ENCODE measurements around the gene S100A6.
"Not testable (repeated sequence)": the region's sequence is repeated elsewhere in the genome, so short reads cannot be mapped to it uniquely, and the experiment has no call there.

The S100A6 gene

DNA sequence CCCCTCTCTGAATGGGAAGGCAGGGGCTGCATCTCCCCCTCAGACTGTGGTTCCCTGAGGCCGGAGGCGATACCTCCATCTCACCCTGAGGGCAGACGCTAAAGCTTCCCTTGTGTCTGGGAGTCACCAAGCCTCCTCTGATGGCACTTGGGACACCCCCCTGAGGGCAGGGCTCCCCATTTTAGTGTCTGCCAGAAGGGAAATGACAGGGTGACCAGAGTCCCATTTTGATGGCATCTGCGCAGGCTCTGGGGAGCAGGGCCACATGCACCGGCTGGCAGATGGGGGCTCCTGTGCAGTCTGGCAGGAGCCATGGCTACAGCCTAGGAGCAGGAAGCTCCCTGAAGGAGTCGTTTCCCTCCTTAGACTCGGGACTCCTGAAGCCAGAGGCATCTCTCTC is 28.2 kb upstream of the S100A6 start:
- DNase-seq (ENCODE audit: low spot score) = no peak

DNA sequence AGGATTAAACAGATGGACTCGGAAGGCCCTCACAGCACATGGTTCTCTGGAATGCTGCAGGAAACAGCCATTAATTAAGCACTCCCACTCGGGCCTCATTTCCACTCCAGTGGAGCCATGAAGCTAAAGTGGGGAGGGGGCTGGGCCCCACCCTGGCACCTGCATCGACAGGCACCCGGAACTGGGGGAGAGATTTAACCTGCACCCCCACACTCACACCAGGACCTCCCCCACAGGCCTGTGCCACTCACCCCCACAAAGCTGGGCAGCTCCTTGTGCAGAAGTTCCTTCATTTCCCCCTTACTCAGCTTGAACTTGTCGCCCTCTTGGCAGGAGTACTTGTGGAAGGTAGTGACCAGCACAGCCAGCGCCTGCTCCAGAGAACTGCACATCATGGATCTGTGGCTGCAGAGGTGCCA is 27.7 kb upstream of the S100A6 start:
- DNase-seq (ENCODE audit: low spot score) = no peak

DNA sequence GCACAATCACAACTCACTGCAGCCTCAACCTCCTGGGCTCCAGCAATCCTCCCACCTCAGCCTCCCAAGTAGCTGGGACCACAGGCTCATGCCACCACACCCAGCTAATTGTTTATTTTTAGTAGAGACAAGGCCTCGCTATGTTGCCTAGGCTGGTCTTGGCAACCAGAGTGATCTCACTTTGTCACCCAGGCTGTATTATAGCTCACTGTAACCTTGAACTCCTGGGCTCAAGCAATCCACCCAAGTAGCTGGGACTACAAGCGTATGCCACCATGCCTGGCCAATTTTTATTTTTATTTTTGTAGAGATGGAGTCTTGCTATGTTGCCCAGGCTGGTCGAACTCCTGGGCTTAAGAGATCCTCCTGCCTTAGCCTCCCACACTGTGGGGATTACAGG is 26.2 kb upstream of the S100A6 start:
- DNase-seq (ENCODE audit: low spot score) = not testable (repeated sequence)

DNA sequence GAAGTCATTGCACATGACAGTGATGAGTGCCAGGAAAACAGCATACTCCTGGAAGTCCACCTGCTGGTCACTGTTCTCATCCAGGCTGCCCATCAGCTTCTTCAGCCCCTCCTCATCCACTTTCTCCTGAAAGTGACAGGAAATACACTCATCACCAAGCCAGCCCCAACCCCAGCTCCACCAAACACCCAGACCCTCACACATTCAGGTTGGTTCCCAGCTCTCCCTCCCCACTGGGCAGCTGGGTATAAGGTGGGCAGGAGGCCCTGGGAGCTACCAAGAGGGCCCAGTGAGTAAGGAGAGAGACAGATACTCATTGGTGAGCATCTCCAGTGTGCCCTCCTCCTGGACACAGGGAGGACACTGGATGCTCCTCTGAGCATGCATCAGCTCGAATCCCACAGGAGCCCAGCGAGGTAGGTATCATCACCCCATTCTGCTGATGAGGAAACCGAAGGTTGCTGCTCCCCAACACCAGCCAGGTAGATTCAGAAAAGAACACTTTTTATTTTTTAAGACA is 25.7 kb upstream of the S100A6 start:
- DNase-seq (ENCODE audit: low spot score) = no peak

DNA sequence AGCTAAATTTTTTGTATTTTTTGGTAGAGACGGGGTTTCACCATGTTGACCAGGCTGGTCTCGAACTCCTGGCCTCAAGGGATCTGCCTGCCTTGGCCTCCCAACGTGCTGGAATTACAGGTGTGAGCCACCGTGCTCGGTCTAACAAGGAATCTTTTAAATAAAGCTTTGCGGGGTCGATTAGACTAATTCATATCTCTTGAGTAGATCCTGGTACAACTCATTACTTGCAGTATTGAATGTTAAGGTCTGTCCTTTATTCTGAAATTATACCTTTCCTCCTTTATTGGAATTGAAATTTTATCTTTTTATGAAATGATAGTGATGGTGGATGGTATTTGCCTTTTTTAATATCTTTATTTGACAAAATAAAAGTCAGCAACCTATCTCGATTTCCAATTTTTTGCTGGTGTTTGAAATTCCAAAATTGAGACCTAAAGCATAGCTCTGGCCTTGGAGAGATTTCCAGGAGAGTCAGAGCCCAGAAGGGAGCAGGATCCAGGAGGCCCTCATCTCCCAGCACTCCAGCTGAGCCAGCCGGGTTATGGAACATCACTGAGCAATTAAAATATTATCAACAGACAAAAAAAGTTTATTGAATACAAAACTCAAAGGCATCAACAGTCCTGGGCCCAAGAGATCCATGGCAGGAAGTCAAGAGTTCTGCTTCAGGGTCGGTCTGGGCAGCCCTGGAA is 25.1 kb upstream of the S100A6 start:
- DNase-seq (ENCODE audit: low spot score) = no peak

DNA sequence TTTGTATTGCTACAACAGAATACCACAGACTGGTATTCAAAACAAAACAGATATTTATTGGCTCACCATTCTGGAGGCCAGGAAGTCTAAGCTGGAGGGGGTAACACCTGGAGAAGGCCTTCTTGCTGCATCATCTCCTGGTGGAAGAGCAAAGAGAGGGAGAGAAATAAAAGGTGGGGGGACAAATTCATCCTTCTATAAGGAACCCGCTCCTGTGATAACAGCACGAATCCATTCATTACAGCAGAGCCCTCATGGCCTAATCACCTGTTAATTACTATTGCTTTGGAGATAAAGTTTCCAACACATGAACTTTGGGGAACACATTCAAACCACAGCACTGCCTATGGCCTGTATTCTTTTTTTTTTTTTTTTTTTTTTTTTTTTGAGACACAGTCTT is 24.4 kb upstream of the S100A6 start:
- no peak for DNase-seq (ENCODE audit: low spot score)

DNA sequence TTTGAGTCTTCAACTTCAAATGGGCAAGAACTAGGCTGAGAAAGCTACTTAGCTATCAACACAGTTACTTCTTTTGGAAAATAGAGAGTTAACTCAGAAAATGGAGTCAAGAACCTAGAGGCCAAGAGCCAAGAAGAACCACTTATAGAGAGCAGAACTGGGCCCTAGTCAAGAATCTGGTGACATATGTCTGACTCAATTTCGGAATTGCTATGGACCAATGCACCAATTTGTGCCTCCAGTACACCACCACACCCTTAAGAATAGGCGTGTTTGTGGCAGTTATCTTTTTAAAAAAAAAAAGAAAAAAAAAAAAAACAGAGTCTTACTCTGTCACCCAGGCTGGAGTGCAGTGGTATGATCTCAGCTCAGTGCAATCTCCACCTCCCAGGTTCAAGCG is 22.1 kb upstream of the S100A6 start:
- DNase-seq (ENCODE audit: low spot score) = no peak

DNA sequence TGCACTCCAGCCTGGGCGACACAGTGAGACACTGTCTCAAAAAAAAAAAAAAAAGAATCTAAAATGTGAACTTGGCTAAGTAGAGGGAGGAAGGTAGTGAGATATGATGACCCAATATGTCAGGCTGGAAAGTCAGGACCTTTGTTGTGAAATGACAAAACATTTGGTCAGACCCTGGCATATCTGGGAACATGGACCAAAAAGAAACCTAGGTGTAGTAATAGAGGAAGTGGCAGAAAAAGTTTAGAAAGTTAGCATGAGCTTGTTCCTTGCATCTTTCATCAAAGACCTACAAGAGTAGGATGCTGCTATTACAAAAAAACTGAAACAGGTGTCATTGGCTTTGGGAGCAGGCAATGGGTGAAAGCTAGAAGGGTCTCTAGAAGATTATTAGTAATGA is 20.6 kb upstream of the S100A6 start:
- no peak for DNase-seq (ENCODE audit: low spot score)

DNA sequence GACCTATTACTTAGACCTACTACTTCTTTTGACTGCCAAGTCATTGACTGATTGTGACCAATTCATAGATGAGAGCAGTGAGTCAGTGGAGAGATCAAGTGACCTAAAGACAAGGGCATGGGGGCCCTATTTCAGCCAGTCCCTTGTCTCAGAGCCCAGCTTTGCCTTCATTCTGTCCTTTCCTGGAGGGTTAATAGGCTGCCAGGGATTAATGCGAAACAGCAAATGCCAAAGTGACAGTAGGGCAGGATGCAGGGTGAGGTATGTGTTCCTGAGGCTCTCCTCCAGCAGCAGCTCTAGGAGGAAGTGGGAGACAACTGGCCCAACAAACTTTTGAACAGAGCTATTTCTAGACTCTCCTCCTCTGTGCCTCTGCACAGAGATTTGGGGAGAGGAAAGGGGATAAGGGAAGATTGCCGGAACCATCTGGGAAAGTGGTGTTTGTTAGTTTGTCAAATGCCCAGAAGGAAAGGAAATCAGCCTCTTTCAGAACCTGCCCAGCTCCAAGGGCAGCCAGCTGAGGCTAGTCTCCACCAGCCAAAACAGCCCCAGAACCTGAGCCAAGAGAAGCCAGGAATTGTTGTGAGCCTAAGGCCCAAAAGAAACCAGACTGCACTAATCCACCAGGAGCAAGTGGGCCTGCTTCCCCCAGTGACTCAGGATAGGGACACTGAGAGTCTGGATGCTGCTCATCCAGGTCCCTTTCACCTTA is 18.2 kb upstream of the S100A6 start:
- no peak for DNase-seq (ENCODE audit: low spot score)

DNA sequence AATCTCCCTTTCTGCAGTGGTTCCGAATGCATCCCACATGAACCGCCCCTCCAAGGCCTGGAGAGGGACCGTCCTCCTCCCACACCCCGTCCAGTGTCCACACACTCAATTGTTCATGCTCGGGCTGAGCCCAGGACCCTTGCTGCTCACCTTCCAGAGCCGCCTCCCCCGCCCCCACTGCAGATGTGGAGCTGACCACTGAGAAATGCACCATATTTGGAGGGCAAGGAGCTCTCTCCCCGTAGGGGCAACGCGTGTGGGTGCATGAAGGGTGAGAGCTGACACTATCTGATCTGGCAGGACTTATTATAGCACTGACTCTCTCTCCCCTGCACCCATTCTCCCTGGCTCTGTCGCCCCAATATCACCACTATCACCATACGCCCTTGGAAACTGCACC is 17.3 kb upstream of the S100A6 start:
- DNase-seq (ENCODE audit: low spot score) = no peak

DNA sequence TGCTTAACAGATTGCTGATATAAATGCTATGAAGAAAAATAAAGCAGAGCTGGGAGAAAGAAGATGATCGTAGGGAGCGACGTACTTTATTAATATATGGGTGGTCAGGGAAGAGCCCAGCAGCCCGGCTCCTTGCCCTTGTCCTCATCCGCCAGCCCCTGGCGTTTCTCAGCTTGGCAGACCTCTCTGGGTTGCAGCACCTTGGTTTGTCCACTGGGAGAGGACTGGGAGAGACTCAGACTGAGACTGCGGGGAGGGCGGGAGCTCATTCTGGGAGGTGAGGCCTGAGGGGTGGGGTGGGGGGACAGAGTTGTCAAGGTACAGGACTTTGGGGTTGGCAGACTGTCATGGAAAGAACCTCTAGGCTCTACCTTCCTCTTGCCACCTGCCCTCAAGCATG is 16.5 kb upstream of the S100A6 start:
- no peak for DNase-seq (ENCODE audit: low spot score)

DNA sequence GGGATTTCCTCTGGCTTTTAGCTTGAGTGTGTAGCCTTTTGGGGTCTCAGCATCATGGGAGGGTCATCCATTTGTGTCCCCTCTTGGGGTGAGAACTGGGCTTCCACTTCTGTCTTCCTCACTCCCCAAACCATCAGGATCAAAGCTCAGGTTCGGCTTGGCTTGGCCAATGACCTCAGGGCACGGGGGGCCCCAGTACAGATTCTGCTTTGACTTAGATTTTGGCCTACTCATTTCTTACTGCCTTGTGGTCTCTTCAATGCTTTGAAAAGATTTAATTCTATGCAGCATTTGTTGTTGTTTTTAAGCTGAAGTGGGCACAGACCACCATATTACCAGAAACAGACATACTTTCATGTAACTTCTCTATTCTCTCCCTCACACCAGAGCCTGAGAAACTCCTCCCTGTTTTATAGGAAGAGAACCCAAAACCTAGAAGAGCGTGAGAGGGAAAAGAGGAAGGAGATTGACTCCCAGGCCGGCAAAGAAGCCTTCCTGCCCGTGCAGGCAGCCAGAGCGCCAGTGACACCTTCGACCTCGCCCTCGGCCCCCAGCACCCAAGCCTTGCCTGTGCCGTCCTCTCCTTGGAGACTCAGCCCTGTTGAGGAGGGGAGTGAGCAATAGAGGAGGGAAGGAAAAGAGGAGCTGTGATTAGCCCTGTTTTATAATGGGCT is 15.2 kb upstream of the S100A6 start:
- no peak for DNase-seq (ENCODE audit: low spot score)

DNA sequence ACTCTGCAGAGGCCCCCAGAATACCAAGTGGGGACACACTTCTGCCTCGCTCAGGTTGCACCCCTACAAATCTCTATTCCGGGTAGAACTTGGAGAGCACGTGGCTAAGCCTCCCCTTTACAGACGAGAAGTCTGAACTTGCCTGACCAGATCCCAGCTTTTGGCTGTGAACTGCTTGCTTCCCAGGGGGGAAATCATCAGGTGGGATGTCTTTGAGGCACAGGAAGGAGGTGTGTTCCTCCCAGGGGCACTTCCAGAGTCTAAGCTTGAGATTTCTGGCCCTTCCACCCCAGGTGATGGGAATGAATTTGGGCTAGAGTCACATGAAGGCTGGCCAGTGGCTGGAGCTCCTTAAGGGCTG is 14.6 kb upstream of the S100A6 start:
- DNase-seq (ENCODE audit: low spot score) = no peak

DNA sequence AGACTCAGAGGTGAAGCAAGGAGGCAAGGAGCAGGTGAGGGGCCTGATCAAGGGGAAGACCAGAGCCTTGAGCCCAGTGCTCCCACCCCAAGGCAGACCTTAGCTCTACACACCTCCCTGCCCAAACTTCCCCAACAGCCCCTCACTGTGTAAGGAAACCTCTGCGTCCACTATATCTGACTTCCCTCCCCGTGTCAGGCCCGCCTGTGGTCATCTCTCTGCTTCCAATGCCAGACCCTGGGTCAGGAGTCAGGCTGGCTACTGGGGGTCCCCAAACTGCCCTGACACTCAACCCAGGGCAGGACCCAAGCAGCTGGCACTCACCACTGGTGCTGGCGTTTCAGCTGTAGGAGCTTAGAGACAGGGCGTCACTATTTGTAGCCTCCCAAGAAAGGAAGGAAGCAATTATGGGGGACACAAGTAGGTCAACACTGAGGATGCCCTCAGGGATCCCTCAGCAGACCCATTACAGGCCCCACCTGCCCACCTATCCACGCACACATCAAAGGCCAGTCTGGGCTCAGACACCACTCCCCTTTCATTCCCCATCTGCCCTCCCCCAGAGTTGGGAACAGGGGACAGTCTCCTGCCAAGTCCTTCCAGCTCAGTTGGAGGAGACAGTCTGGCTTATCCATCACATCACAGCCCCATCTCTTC is 14.1 kb upstream of the S100A6 start:
- DNase-seq (ENCODE audit: low spot score) = peak; percentile 60

DNA sequence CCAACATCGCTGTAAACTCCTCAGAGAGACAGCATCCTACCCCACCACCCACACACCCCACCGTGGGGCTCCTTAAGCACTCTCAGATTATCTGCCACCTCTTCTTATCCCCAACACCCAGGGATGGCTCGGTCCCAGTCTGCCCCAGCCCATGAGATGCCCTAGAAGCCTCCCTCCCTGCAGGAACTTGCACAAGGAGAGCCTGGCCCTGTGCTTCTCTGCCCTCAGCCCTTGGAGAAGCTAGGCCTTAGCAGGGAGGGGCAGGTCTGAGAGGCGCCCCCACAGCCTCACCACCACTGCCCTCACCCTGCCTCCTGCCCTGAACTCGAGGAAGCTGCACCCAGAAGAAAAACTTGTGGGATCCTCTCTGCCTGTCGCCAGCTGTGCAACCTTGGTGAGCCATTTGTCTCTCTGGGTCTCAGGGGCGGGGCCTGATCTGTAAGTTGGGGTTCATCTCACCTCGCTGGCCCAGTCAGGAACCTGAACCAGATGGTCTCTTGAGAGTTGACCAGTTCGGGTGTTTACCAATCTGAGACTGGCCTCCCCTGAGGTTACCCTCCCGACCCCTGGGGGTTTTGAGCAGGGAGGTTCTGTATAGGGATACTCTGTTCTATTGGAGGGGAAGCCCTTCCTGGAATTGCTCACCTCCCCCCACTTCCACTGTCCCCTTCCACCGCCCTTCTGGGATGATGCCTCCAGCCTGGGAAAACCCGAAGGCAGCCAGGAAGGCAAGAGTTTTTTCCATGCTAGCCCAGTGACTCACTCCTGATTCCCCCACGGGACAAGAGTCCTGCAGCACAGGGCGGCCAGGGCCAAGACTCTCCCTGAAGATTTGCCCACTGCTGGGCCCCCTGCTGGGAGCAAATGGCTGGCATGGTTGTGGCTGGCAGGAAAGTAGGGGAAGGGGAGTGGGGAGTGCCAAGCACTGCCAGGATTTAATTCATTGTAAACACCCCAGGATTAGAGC is 13.2 kb upstream of the S100A6 start, which contains the start of gene S100A3:
Gene S100A3, minus strand, starts transcription at position 537 of the 967 bp plus-strand sequence. CDS start 773 bp downstream, outside the sequence.
- DNase-seq (ENCODE audit: low spot score) = peak; percentile 60

DNA sequence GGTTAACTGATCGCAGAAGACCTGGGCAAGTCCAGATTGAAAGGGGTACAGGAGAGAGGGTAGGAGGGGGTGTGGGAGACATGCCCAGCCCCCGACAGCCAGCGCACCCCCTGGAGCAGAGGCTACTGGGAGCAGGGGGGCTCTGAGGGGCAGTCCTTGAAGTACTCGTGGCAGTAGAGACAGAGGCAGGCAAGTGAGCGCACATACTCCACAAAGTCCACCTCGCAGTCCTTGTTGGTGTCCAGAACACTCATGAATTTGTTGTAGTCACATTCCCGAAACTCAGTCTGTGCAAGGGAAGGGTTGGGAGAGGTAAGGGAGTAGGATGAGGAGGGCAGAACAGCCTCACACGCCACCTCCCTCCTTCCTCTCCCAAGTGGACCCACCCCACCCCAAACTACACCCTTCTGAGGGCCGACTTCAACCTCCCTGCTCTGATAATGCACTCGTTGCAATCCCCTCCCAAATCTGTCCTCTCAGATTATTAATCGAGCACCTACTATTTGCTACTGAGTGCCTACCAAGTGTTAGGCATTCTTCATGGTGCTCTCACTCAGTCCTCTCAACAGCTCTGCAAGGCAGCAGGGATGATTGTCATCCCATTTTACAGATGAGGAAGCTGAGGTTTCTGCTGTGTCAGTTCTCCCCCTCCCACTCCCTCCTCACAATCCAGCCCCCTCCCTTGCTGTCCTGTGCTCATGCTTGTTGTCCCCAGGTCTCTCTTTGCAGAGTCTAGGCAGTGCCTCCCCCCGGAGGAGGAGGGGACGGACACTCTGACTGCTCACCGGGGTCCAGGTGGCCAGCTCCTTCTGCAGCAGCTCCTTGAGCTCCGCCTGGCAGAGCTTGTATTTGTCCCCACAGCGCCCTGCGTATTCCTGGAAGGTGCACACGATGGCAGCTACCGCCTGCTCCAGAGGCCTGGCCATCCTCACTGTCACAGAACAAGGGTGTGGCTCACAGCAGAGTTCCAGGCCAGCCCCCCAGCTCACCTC is 12.1 kb upstream of the S100A6 start:
- no peak for DNase-seq (ENCODE audit: low spot score)

DNA sequence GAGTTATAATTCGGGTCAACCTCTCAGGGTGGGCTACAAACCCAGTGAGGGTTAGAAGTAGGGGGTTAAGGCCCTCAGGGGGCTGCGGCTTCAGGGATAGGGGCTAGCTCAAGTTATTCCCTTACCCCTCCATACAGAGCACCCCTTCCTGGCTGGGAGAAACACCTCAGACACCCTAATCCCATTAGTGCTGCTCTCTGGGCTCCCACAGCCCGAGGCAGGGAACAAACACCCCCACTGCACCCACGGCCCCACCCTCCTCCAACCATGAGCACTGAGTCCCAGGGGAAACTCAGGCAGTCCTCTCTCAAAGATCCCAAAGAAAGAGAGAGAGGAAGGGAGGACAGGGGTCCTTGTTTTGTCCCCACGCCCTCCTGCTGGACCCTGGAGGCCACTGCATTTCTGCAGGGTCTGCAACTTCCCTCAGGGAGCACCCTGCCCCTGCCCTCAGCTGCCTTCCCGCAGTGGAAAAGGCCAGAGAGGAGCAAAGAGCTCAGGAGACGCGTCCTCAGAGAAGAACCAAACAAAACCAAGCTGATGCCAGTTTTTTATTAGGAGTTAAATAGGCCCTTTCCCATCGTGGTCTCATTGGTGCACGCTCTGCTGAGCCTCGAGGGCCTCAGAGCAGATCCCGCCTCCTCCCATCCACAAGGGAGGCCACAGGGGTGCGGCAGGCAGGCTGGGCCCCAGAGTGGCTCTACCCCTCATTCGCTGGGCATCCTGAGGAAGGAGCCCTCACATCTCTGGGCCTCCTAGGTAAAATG is 11.2 kb upstream of the S100A6 start:
- DNase-seq (ENCODE audit: low spot score) = no peak

DNA sequence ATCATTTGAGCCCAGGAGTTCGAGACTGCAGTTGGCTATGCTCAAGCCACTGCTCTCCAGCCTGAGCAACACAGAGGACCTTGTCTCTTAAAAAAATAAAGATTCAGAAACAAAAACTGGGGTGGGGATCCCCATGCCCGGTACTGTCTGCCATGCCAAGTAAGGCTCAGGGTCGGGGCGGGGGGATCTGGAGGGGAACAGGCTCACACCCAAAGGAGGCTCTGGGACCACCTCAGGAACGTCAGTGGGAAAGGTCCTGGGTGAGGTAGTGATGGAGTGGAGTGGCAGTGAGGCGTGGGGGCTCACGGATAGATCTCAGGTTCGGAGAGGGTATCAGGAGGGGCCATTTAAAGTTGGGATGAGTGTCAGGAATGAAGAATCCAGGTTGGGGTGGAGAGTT is 10.6 kb upstream of the S100A6 start:
- no peak for DNase-seq (ENCODE audit: low spot score)
